T-cell (primary cell): ENCODE results near the gene NBPF1. TPM values are rescaled to one million over a fixed set of nuclear protein-coding genes. Genes with fewer than 3 reads are reported as not detected.
"Not testable (repeated sequence)": the region's sequence is repeated elsewhere in the genome, so short reads cannot be mapped to it uniquely, and the experiment has no call there.

Experiments
- ATAC-seq, 4 experiments: fragments of 200-7000 bp in 3 of 4; fragments of 150-1000 bp in 1 of 4; cut with Tn5 transposase; replicated peaks in 1 of 4; 1 replicate in 3 of 4; 2 replicates in 1 of 4; pipeline ENCODE4 v1.10.0; 2021; ENCODE audit warnings: moderate library complexity in 3 of 4, mild to moderate bottlenecking in 2 of 4, moderate number of reproducible peaks in 1 of 4
- CTCF ChIA-PET, 2 donors: fragments of 300-600 bp; sonication (Branson Sonifier 250); formaldehyde crosslinking; loops; one replicate each; lab custom pipeline; 2022; ENCODE audit warnings: antibody characterized with exemption in 2 of 2; lab: Charles Lee
- POLR2A ChIA-PET, 2 donors: fragments of 300-600 bp; sonication (Branson Sonifier 250); formaldehyde crosslinking; loops; one replicate each; lab custom pipeline; 2022; ENCODE audit warnings: antibody characterized with exemption in 2 of 2; lab: Charles Lee
- DNase-seq, 35 experiments: peaks; one replicate each; pipeline versions ENCODE4 v3.0.0 to v3.0.0-alpha.2; 2013 to 2023
- H3K27ac ChIP-seq: one replicate; pipeline ENCODE4 v1.5.1; 2013; ENCODE audit warnings: low read length
- H3K27me3 ChIP-seq, 2 experiments: replicated peaks in 1 of 2; 1 replicate in 1 of 2; 2 replicates in 1 of 2; pipeline versions ENCODE4 v1.6.1 to v1.7.0; 2013; ENCODE audit warnings: low read length in 1 of 2, mixed read lengths in 1 of 2; ENCODE audit not compliant: control insufficient read depth in 2 of 2, insufficient read depth in 2 of 2; ENCODE audit errors: extremely low read depth in 1 of 2
- H3K36me3 ChIP-seq, 2 donors: 1 replicate in 1 of 2; 2 replicates in 1 of 2; pipeline versions ENCODE4 v1.6.1 to v1.7.0; 2013; ENCODE audit warnings: low read length in 1 of 2; ENCODE audit not compliant: control insufficient read depth in 2 of 2, insufficient read depth in 1 of 2; ENCODE audit errors: extremely low read depth in 1 of 2
- H3K4me1 ChIP-seq, 2 experiments: 1 replicate in 1 of 2; 2 replicates in 1 of 2; pipeline versions ENCODE4 v1.6.1 to v1.7.0; 2013; ENCODE audit warnings: low read length in 2 of 2, mixed read lengths in 1 of 2; ENCODE audit not compliant: insufficient read depth in 2 of 2, control insufficient read depth in 1 of 2; ENCODE audit errors: extremely low read depth in 1 of 2
- H3K4me3 ChIP-seq, 2 donors: 1 replicate in 1 of 2; 2 replicates in 1 of 2; pipeline versions ENCODE4 v1.5.1 to v1.7.0; 2013; ENCODE audit warnings: mild to moderate bottlenecking in 2 of 2, low read length in 1 of 2, moderate library complexity in 1 of 2; ENCODE audit not compliant: control insufficient read depth in 1 of 2; ENCODE audit errors: extremely low read depth in 1 of 2
- H3K9me3 ChIP-seq: 2 replicates; pipeline ENCODE4 v1.7.0; 2013
- H3K27ac Mint-ChIP-seq, 2 donors: one replicate each; pipeline ENCODE4 v1.8.0; 2020 to 2021; ENCODE audit warnings: mild to moderate bottlenecking in 2 of 2, mixed read lengths in 2 of 2
- H3K27me3 Mint-ChIP-seq, 2 donors: one replicate each; pipeline ENCODE4 v1.8.0; 2021 to 2022; ENCODE audit warnings: mixed read lengths in 2 of 2
- H3K36me3 Mint-ChIP-seq: one replicate; pipeline ENCODE4 v1.8.0; 2021; ENCODE audit warnings: mixed read lengths
- H3K4me1 Mint-ChIP-seq, 3 donors: one replicate each; pipeline ENCODE4 v1.8.0; 2020 to 2022; ENCODE audit warnings: mixed read lengths in 3 of 3, mild to moderate bottlenecking in 1 of 3
- H3K4me3 Mint-ChIP-seq, 3 donors: one replicate each; pipeline ENCODE4 v1.8.0; 2020 to 2022; ENCODE audit warnings: mild to moderate bottlenecking in 3 of 3, mixed read lengths in 3 of 3, moderate library complexity in 3 of 3
- H3K9me3 Mint-ChIP-seq, 3 donors: one replicate each; pipeline ENCODE4 v1.8.0; 2020 to 2022; ENCODE audit warnings: mixed read lengths in 3 of 3
- WGBS: methylation state at CpG from one replicate; pipeline ENCODE4 v1.1.5; 2013; ENCODE audit warnings: missing lambda C conversion rate; ENCODE audit not compliant: insufficient coverage; 5-methylcytosine and 5-hydroxymethylcytosine counted together
- total RNA-seq, 35 experiments: library from RNA in 6 of 35; stranded (reverse) in 6 of 35; fragments of 120-200 nt in 1 of 35; gene quantifications; one replicate each; pipeline versions ENCODE4 v1.2.1 to v1.2.4 and lab custom pipeline; 2013 to 2026

The NBPF1 gene
- total RNA-seq, 5 donors from 2014 or later (not counting 1 experiment from before 2014, with no cell fraction given), result 18.1 to 34.8 (median 29.1) TPM

GRCh38 chr1:16635959-16636358 is 22.6 kb upstream of the NBPF1 start:
- H3K27me3 Mint-ChIP-seq, H3K4me1 Mint-ChIP-seq, H3K27ac Mint-ChIP-seq, H3K9me3 Mint-ChIP-seq, POLR2A ChIA-PET, ATAC-seq, CTCF ChIA-PET, H3K27ac ChIP-seq, H3K4me3 Mint-ChIP-seq, H3K27me3 ChIP-seq, H3K9me3 ChIP-seq, H3K4me3 ChIP-seq: not testable (repeated sequence)
- H3K36me3 Mint-ChIP-seq, result peaks cover 35% of the 10 kb centered on the region
- Histone ChIP-seq H3K36me3 (peaks cover 36 to 68% of the 10 kb centered on the region in 2 donors), H3K4me1 (peaks cover 0 to 21% of the 10 kb centered on the region in 2 experiments)
- peak in 5 of 35 experiments; percentile 0 to 24 (median 5) for DNase-seq
- over 99% methylated on average over 4 of the region's 5 CpGs for WGBS

GRCh38 chr1:16633540-16634282 is 20.3 kb upstream of the NBPF1 start:
- H3K9me3 ChIP-seq, H3K4me1 Mint-ChIP-seq, H3K27ac ChIP-seq, H3K4me3 ChIP-seq, H3K9me3 Mint-ChIP-seq, CTCF ChIA-PET, ATAC-seq, H3K27me3 Mint-ChIP-seq, H3K27me3 ChIP-seq, H3K4me3 Mint-ChIP-seq, POLR2A ChIA-PET, H3K27ac Mint-ChIP-seq: not testable (repeated sequence)
- H3K36me3 ChIP-seq, result peaks cover 52 to 84% of the 10 kb centered on the region in 2 donors
- H3K4me1 ChIP-seq, result peaks cover 0 to 15% of the 10 kb centered on the region in 2 experiments
- H3K36me3 Mint-ChIP-seq, result peaks cover 48% of the 10 kb centered on the region
- whole genome bisulfite sequencing, result 78% methylated on average over 2 of the region's 6 CpGs
- DNase-seq, result peak in 4 of 35 experiments; percentile 0 to 29 (median 9)

- ATAC-seq, H3K4me3 ChIP-seq, H3K9me3 Mint-ChIP-seq, H3K27ac Mint-ChIP-seq, CTCF ChIA-PET, H3K27ac ChIP-seq, POLR2A ChIA-PET, H3K9me3 ChIP-seq, H3K27me3 Mint-ChIP-seq, H3K4me3 Mint-ChIP-seq, H3K4me1 Mint-ChIP-seq, H3K27me3 ChIP-seq: not testable (repeated sequence)
- DNase-seq, result peak in 5 of 35 experiments; percentile 0 to 24 (median 5)
- H3K4me1 ChIP-seq, result peaks cover 0 to 11% of the 10 kb centered on the region in 2 experiments
- peaks cover 50 to 92% of the 10 kb centered on the region in 2 donors for H3K36me3 ChIP-seq
- 96% methylated on average over 12 of the region's 14 CpGs for WGBS
- H3K36me3 Mint-ChIP-seq, result peaks cover 57% of the 10 kb centered on the region
These were observed 18.9 kb upstream of the NBPF1 start for GRCh38 chr1:16632044-16632850.

DNA sequence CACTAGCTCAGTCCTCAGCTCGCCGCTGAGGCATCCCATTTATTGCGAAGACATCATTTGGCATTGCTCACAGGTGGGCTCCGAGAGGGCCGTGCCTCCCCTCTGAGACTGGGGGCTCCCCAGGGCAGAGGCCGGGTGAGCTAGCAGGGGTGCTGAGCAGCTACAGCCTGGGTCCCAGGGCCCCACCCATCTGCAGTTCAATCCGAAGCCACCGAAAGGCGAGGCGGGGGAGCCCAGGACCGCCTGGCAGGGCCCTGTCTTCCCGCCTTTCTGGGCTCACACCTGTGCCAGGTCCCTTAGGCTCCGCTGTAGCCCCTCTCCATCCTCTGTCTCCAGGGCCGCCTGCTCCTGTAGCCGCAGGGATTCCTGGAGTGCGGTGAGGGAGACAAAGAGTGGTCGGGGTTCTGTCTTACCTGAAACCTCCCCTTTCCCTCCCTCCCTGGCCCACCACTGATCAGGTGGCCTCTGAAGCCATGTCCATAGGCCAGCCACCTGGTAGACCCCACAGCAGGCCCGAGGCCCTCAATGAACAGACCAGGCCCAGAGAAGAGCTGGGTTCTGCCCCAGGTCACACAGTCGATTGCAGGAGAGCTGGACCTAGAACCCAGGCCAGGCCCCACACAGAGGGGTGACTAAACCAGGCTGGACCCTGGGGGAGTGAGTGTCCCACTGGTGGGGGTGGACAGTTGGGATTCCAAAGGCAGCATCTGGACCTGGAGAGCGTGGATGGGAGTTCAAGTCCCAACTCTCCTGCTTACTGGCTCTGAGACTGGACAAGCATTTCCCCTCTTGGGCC is 18.1 kb upstream of the NBPF1 start:
- Histone ChIP-seq H3K27ac (no peak overlapping the region), H3K4me3 (no peak overlapping the region), H3K27me3 (no peaks in the 10 kb centered on the region), H3K36me3 (peaks cover 50 to 91% of the 10 kb centered on the region in 2 donors), H3K9me3 (no peaks in the 10 kb centered on the region), H3K4me1 (peaks cover 0 to 7% of the 10 kb centered on the region in 2 experiments)
- no peaks in the 10 kb centered on the region for H3K27me3 Mint-ChIP-seq
- POLR2A ChIA-PET, result interaction anchor here in 1 of 2 donors (0.5 kb wide), 1 partner anchor 74 kb away, joined by 3 read pairs; no protein-coding TSS in a partner anchor
- WGBS, result 95% methylated on average over 20 of the region's 20 CpGs
- DNase-seq, result peak in 6 of 35 experiments; percentile 0 to 40 (median 5)
- H3K36me3 Mint-ChIP-seq, result peaks cover 60% of the 10 kb centered on the region
- no peak overlapping the region for H3K27ac Mint-ChIP-seq
- CTCF ChIA-PET, result interaction anchor here in 1 of 2 donors (0.6 kb wide), 1 partner anchor 81 kb away, joined by 4 read pairs; no protein-coding TSS in a partner anchor
- no peak overlapping the region for H3K4me3 Mint-ChIP-seq
- no peaks in the 10 kb centered on the region for H3K9me3 Mint-ChIP-seq
- H3K4me1 Mint-ChIP-seq, result peaks cover 0 to 9% (median 4%) of the 10 kb centered on the region in 3 donors
- ATAC-seq, result no peak

GRCh38 chr1:16630661-16631247 is 17.4 kb upstream of the NBPF1 start:
- Mint-ChIP-seq H3K36me3 (peaks cover 67% of the 10 kb centered on the region), H3K27ac (no peak overlapping the region), H3K4me3 (no peak overlapping the region), H3K9me3 (no peaks in the 10 kb centered on the region), H3K4me1 (peaks cover 0 to 9% (median 4%) of the 10 kb centered on the region in 3 donors), H3K27me3 (no peaks in the 10 kb centered on the region)
- H3K9me3 ChIP-seq, result no peaks in the 10 kb centered on the region
- no peak overlapping the region for H3K27ac ChIP-seq
- H3K4me1 ChIP-seq, result peaks cover 0 to 7% of the 10 kb centered on the region in 2 experiments
- 97% methylated on average over 36 of the region's 36 CpGs for WGBS
- DNase-seq, result peak in 5 of 35 experiments; percentile 2 to 37 (median 6)
- CTCF ChIA-PET, result interaction anchor here in 1 of 2 donors (0.6 kb wide), 1 partner anchor 81 kb away, joined by 4 read pairs; no protein-coding TSS in a partner anchor
- no peaks in the 10 kb centered on the region for H3K27me3 ChIP-seq
- H3K36me3 ChIP-seq, result peaks cover 57 to 93% of the 10 kb centered on the region in 2 donors
- POLR2A ChIA-PET, result interaction anchor here in 1 of 2 donors (0.5 kb wide), 1 partner anchor 74 kb away, joined by 3 read pairs; no protein-coding TSS in a partner anchor
- H3K4me3 ChIP-seq, result no peak overlapping the region
- no peak for ATAC-seq
